Smooth muscle cell (in vitro differentiated cells): Measurements from ENCODE around the gene ANKRD63. TPM values are rescaled to one million over a fixed set of nuclear protein-coding genes. Genes with fewer than 3 reads are reported as not detected.

Experiments used
- DNase-seq: peaks from one replicate; lab custom pipeline; 2025; ENCODE audit not compliant: unreplicated experiment; lab: John Stamatoyannopoulos, UW
- H2AFZ ChIP-seq: fragments of 200-600 bp; sonication (generic); 2 replicates; pipeline ENCODE4 v1.6.0; 2016; ENCODE audit warnings: antibody characterized with exemption, low read depth, mild to moderate bottlenecking
- H3F3A ChIP-seq: fragments of 200-600 bp; sonication (generic); 2 replicates; pipeline ENCODE4 v1.6.0; 2017; ENCODE audit warnings: antibody characterized with exemption, low read depth
- H3K27ac ChIP-seq: fragments of 200-600 bp; sonication (generic); 2 replicates; pipeline ENCODE4 v1.5.1; 2016; ENCODE audit warnings: low read depth, mild to moderate bottlenecking
- H3K27me3 ChIP-seq: fragments of 200-600 bp; sonication (generic); 2 replicates; pipeline ENCODE4 v1.6.1; 2016; ENCODE audit warnings: low read depth, mild to moderate bottlenecking
- H3K36me3 ChIP-seq: fragments of 200-600 bp; sonication (generic); 2 replicates; pipeline ENCODE4 v1.5.1; 2016; ENCODE audit warnings: low read depth
- H3K4me1 ChIP-seq: fragments of 200-600 bp; sonication (generic); 2 replicates; pipeline ENCODE4 v1.5.1; 2016; ENCODE audit warnings: low read depth
- H3K4me2 ChIP-seq: fragments of 200-600 bp; sonication (generic); 2 replicates; pipeline ENCODE4 v1.6.0; 2016; ENCODE audit warnings: mild to moderate bottlenecking
- H3K4me3 ChIP-seq: fragments of 200-600 bp; sonication (generic); 2 replicates; pipeline ENCODE4 v1.5.1; 2016; ENCODE audit warnings: mild to moderate bottlenecking
- H3K79me2 ChIP-seq: fragments of 200-600 bp; sonication (generic); 2 replicates; pipeline ENCODE4 v1.6.0; 2016; ENCODE audit warnings: low read depth, mild to moderate bottlenecking
- H3K9ac ChIP-seq: fragments of 200-600 bp; sonication (generic); 2 replicates; pipeline ENCODE4 v1.6.0; 2016; ENCODE audit warnings: low read depth
- H3K9me3 ChIP-seq: fragments of 200-600 bp; sonication (generic); replicated peaks from 2 replicates; pipeline ENCODE4 v1.5.1; 2016; ENCODE audit warnings: low read depth
- H4K20me1 ChIP-seq: fragments of 200-600 bp; sonication (generic); 2 replicates; pipeline ENCODE4 v1.6.0; 2016; ENCODE audit warnings: low read depth
- CTCF ChIP-seq: fragments of 200-600 bp; sonication (generic); IDR thresholded peaks from 2 replicates; pipeline ENCODE4 v1.5.1; 2017; ENCODE audit warnings: borderline replicate concordance, mild to moderate bottlenecking, antibody characterized with exemption; ENCODE audit not compliant: insufficient read depth, poor library complexity, severe bottlenecking
- WGBS: methylation state at CpG from one replicate; pipeline ENCODE4 v1.1.7; 2016; ENCODE audit warnings: low lambda C conversion rate; 5-methylcytosine and 5-hydroxymethylcytosine counted together
- polyA plus RNA-seq: library from polyadenylated mRNA; unstranded; fragments of >200 nt; fragmentation: Nextera tagmentation; extraction: Ambion mirVana; gene quantifications from 2 replicates; pipeline ENCODE4 v1.2.1, GENCODE V29; 2016
- total RNA-seq: library from RNA; depleted of rRNA; stranded (reverse); fragments of >200 nt; gene quantifications from 2 replicates; pipeline ENCODE4 v1.2.3, GENCODE V29; 2014

ANKRD63 gene
- total and polyA plus RNA-seq, 2 experiments from 2014 or later = not detected

- no peak overlapping the region for H3K4me2 ChIP-seq
- no peak overlapping the region for H3K4me3 ChIP-seq
- peaks cover 48% of the 10 kb centered on the region for H3K27me3 ChIP-seq
- no peak overlapping the region for H2AFZ ChIP-seq
- H3K9me3 ChIP-seq = no peaks in the 10 kb centered on the region
- 78% methylated on average over 3 of the region's 3 CpGs for WGBS
- no peak overlapping the region for H3K27ac ChIP-seq
- H3K4me1 ChIP-seq = no peaks in the 10 kb centered on the region
- H3K79me2 ChIP-seq = no peaks in the 10 kb centered on the region
- no peak overlapping the region for H3K9ac ChIP-seq
- no peaks in the 10 kb centered on the region for H3K36me3 ChIP-seq
- no peak for TF ChIP-seq CTCF
- no peak for DNase-seq
- H4K20me1 ChIP-seq = no peaks in the 10 kb centered on the region
- no peaks in the 10 kb centered on the region for H3F3A ChIP-seq
These were observed 34.1 kb upstream of the ANKRD63 start for GRCh38 chr15:40316931-40317330.

GRCh38 chr15:40314723-40315276, 31.9 kb upstream of the ANKRD63 start:
- TF ChIP-seq CTCF = no peak
- H2AFZ ChIP-seq = no peak overlapping the region
- H4K20me1 ChIP-seq = no peaks in the 10 kb centered on the region
- H3K36me3 ChIP-seq = no peaks in the 10 kb centered on the region
- peaks cover under 1% of the 10 kb centered on the region for H3F3A ChIP-seq
- H3K4me3 ChIP-seq = no peak overlapping the region
- H3K9me3 ChIP-seq = no peaks in the 10 kb centered on the region
- H3K9ac ChIP-seq = no peak overlapping the region
- no peak for DNase-seq
- H3K27ac ChIP-seq = no peak overlapping the region
- no peaks in the 10 kb centered on the region for H3K4me1 ChIP-seq
- H3K4me2 ChIP-seq = no peak overlapping the region
- no peaks in the 10 kb centered on the region for H3K79me2 ChIP-seq
- H3K27me3 ChIP-seq = peaks cover 69% of the 10 kb centered on the region
- WGBS = 74% methylated on average over 4 of the region's 4 CpGs

GRCh38 chr15:40313531-40314398, 30.9 kb upstream of the ANKRD63 start:
- no peaks in the 10 kb centered on the region for H3K36me3 ChIP-seq
- H2AFZ ChIP-seq = no peak overlapping the region
- H3K79me2 ChIP-seq = no peaks in the 10 kb centered on the region
- H3K4me2 ChIP-seq = no peak overlapping the region
- H3K4me3 ChIP-seq = no peak overlapping the region
- peaks cover 70% of the 10 kb centered on the region for H3K27me3 ChIP-seq
- no peak overlapping the region for H3K27ac ChIP-seq
- no peak overlapping the region for H3K9ac ChIP-seq
- H3K4me1 ChIP-seq = peaks cover 3% of the 10 kb centered on the region
- H4K20me1 ChIP-seq = no peaks in the 10 kb centered on the region
- H3K9me3 ChIP-seq = no peaks in the 10 kb centered on the region
- WGBS = 62% methylated on average over 10 of the region's 10 CpGs
- DNase-seq = no peak
- peaks cover 7% of the 10 kb centered on the region for H3F3A ChIP-seq
- no peak for TF ChIP-seq CTCF
